ENCODE data around the gene TEAD1.

The TEAD1 gene

GRCh38 chr11:12989428-12990161 lies 315.4 kb downstream of the TEAD1 start:
- Mint-ChIP-seq H3K36me3 (ENCODE audit: low read depth) (no peaks in the 10 kb centered on the region), H3K27me3 (ENCODE audit: low read depth) (peaks cover 4% of the 10 kb centered on the region), H3K9me3 (peaks cover 3% of the 10 kb centered on the region), H3K4me1 (no peaks in the 10 kb centered on the region), H3K27ac (peak overlapping the region; percentile 70 to 95 (median 91)), H3K4me3 (peak overlapping the region; percentile 50 to 77 (median 69))
- no peak for TF ChIP-seq CTCF (IDR thresholded peaks at IDR 0.05; ENCODE audit: unreplicated experiment in 3 of 3)

- H3K4me3 Mint-ChIP-seq: no peak overlapping the region
- peaks cover 4% of the 10 kb centered on the region for H3K27me3 Mint-ChIP-seq (ENCODE audit: low read depth)
- peak overlapping the region in 1 of 3 experiments; percentile 95 for H3K27ac Mint-ChIP-seq
- no peaks in the 10 kb centered on the region for H3K36me3 Mint-ChIP-seq (ENCODE audit: low read depth)
- no peak for TF ChIP-seq CTCF (IDR thresholded peaks at IDR 0.05; ENCODE audit: unreplicated experiment in 3 of 3)
- H3K4me1 Mint-ChIP-seq: no peaks in the 10 kb centered on the region
- peaks cover 3% of the 10 kb centered on the region for H3K9me3 Mint-ChIP-seq
Measured at GRCh38 chr11:12990162-12990480, 315.9 kb downstream of the TEAD1 start.

- Mint-ChIP-seq H3K4me3 (no peak overlapping the region), H3K9me3 (peaks cover 3% of the 10 kb centered on the region), H3K4me1 (no peaks in the 10 kb centered on the region), H3K36me3 (ENCODE audit: low read depth) (no peaks in the 10 kb centered on the region), H3K27ac (no peak overlapping the region), H3K27me3 (ENCODE audit: low read depth) (peaks cover 4% of the 10 kb centered on the region)
- no peak for TF ChIP-seq CTCF (IDR thresholded peaks at IDR 0.05; ENCODE audit: unreplicated experiment in 3 of 3)
Measured at GRCh38 chr11:12991426-12991825, 317.2 kb downstream of the TEAD1 start.

GRCh38 chr11:12993626-12994025 lies 319.4 kb downstream of the TEAD1 start:
- Mint-ChIP-seq H3K27me3 (ENCODE audit: low read depth) (peaks cover 8% of the 10 kb centered on the region), H3K27ac (no peak overlapping the region), H3K4me1 (no peaks in the 10 kb centered on the region), H3K36me3 (ENCODE audit: low read depth) (no peaks in the 10 kb centered on the region), H3K9me3 (peaks cover 3% of the 10 kb centered on the region), H3K4me3 (no peak overlapping the region)
- TF ChIP-seq CTCF (IDR thresholded peaks at IDR 0.05; ENCODE audit: unreplicated experiment in 3 of 3): no peak

Measured in nephron (organoid).